GM23338 (cell line): ENCODE data around the gene BNC2. TPM values are rescaled to one million over a fixed set of nuclear protein-coding genes. Genes with fewer than 3 reads are reported as not detected.

Source experiments
- ATAC-seq: fragments of 200-7000 bp; cut with Tn5 transposase; 3 replicates; pipeline ENCODE4 v1.9.1; 2020
- DNase-seq: peaks from one replicate; pipeline ENCODE4 v3.0.0-alpha.2; 2015; ENCODE audit warnings: low spot score
- H2AFZ ChIP-seq: fragments of 200-600 bp; sonication (generic); 2 replicates; pipeline ENCODE4 v1.8.0; 2016; ENCODE audit warnings: antibody characterized with exemption, mild to moderate bottlenecking, moderate library complexity
- H3F3A ChIP-seq: fragments of 200-600 bp; sonication (generic); replicated peaks from 2 replicates; pipeline ENCODE4 v1.8.0; 2017; ENCODE audit warnings: antibody characterized with exemption, mixed run types, low read depth
- H3K27ac ChIP-seq: fragments of 200-600 bp; sonication (generic); 2 replicates; pipeline ENCODE4 v1.6.1; 2016; ENCODE audit warnings: low read depth
- H3K27me3 ChIP-seq: fragments of 200-600 bp; sonication (generic); 2 replicates; pipeline ENCODE4 v1.8.0; 2016; ENCODE audit warnings: mild to moderate bottlenecking, mixed run types, moderate library complexity; ENCODE audit not compliant: insufficient read depth
- H3K36me3 ChIP-seq: fragments of 200-600 bp; sonication (generic); 2 replicates; pipeline ENCODE4 v1.8.0; 2016; ENCODE audit warnings: mild to moderate bottlenecking; ENCODE audit not compliant: insufficient read depth
- H3K4me1 ChIP-seq: fragments of 200-600 bp; sonication (generic); 2 replicates; pipeline ENCODE4 v1.8.0; 2016; ENCODE audit warnings: mild to moderate bottlenecking, moderate library complexity; ENCODE audit not compliant: insufficient read depth
- H3K4me2 ChIP-seq: fragments of 200-600 bp; sonication (generic); 2 replicates; pipeline ENCODE4 v1.7.1; 2017; ENCODE audit warnings: mixed run types
- H3K4me3 ChIP-seq: fragments of 200-600 bp; sonication (generic); 2 replicates; pipeline ENCODE4 v1.6.1; 2016; ENCODE audit warnings: mixed run types
- H3K79me2 ChIP-seq: fragments of 200-600 bp; sonication (generic); replicated peaks from 2 replicates; pipeline ENCODE4 v1.8.0; 2017; ENCODE audit warnings: mild to moderate bottlenecking; ENCODE audit not compliant: insufficient read depth
- H3K9me2 ChIP-seq: fragments of 200-600 bp; sonication (generic); 2 replicates; pipeline ENCODE4 v1.8.0; 2017; ENCODE audit not compliant: insufficient read depth
- H4K20me1 ChIP-seq: fragments of 200-600 bp; sonication (generic); replicated peaks from 2 replicates; pipeline ENCODE4 v1.8.0; 2017; ENCODE audit warnings: mild to moderate bottlenecking; ENCODE audit not compliant: insufficient read depth
- H3K27ac Mint-ChIP-seq: 2 replicates; pipeline ENCODE4 v1.8.0; 2020; ENCODE audit warnings: inconsistent platforms, mild to moderate bottlenecking, moderate library complexity, mixed read lengths
- H3K27me3 Mint-ChIP-seq: 3 replicates; pipeline ENCODE4 v1.8.0; 2022; ENCODE audit warnings: low read depth, mild to moderate bottlenecking, moderate library complexity, mixed read lengths, inconsistent platforms; ENCODE audit not compliant: insufficient read depth, poor library complexity
- H3K36me3 Mint-ChIP-seq: 3 replicates; pipeline ENCODE4 v1.8.0; 2021; ENCODE audit warnings: low read depth, mild to moderate bottlenecking, inconsistent platforms, moderate library complexity, mixed read lengths
- H3K4me1 Mint-ChIP-seq: 3 replicates; pipeline ENCODE4 v1.8.0; 2020; ENCODE audit warnings: mild to moderate bottlenecking, inconsistent platforms, mixed read lengths
- H3K4me3 Mint-ChIP-seq: 3 replicates; pipeline ENCODE4 v1.8.0; 2021; ENCODE audit warnings: moderate library complexity, mild to moderate bottlenecking, inconsistent platforms, mixed read lengths
- H3K9me3 Mint-ChIP-seq: 3 replicates; pipeline ENCODE4 v1.8.0; 2020; ENCODE audit warnings: moderate library complexity, mild to moderate bottlenecking, inconsistent platforms, mixed read lengths
- CREB1 ChIP-seq: fragments of 250-450 bp; sonication (Bioruptor Pico); IDR thresholded peaks from 2 replicates; pipeline ENCODE4 v1.5.0; 2020; ENCODE audit warnings: low read depth, mild to moderate bottlenecking, moderate library complexity
- CTCF ChIP-seq, 2 experiments: fragments of 200-600 bp in 1 of 2; sonication (generic) in 1 of 2; conservative IDR thresholded peaks; 2 replicates each; pipeline versions ENCODE4 v1.5.1 to v1.6.1; 2016 to 2017; ENCODE audit warnings: antibody characterized with exemption in 2 of 2, low read depth in 2 of 2, mild to moderate bottlenecking in 2 of 2, moderate library complexity in 1 of 2
- ETS1 ChIP-seq: IDR thresholded peaks from 2 replicates; pipeline ENCODE4 v1.6.1; 2016; ENCODE audit warnings: antibody characterized with exemption
- EZH2 ChIP-seq: fragments of 200-600 bp; sonication (generic); IDR thresholded peaks from one replicate; pipeline ENCODE4 v1.8.0; 2017; ENCODE audit warnings: antibody characterized with exemption, mild to moderate bottlenecking, low read depth; ENCODE audit not compliant: unreplicated experiment
- EZH2phosphoT487 ChIP-seq: fragments of 200-600 bp; sonication (generic); IDR thresholded peaks from one replicate; pipeline ENCODE4 v1.8.1; 2018; ENCODE audit warnings: antibody characterized with exemption; ENCODE audit not compliant: unreplicated experiment
- JUNB ChIP-seq: IDR thresholded peaks from one replicate; pipeline ENCODE4 v1.6.1; 2016; ENCODE audit warnings: antibody characterized with exemption; ENCODE audit not compliant: unreplicated experiment
- NANOG ChIP-seq: IDR thresholded peaks from 2 replicates; pipeline ENCODE4 v1.6.1; 2016; ENCODE audit warnings: antibody characterized with exemption, borderline replicate concordance
- POLR2AphosphoS5 ChIP-seq: IDR thresholded peaks from 2 replicates; pipeline ENCODE4 v1.6.1; 2016; ENCODE audit warnings: antibody characterized with exemption, low read depth
- REST ChIP-seq: IDR thresholded peaks from one replicate; pipeline ENCODE4 v1.6.1; 2018; ENCODE audit warnings: antibody characterized with exemption; ENCODE audit not compliant: unreplicated experiment
- STAT1 ChIP-seq: IDR thresholded peaks from one replicate; pipeline ENCODE4 v1.6.1; 2016; ENCODE audit warnings: antibody characterized with exemption; ENCODE audit not compliant: unreplicated experiment
- ZNF114 ChIP-seq: fragments of 250-450 bp; sonication (Bioruptor Pico); IDR thresholded peaks from 2 replicates; pipeline ENCODE4 v1.5.0; 2020; ENCODE audit warnings: mild to moderate bottlenecking, moderate library complexity
- ZNF331 ChIP-seq: fragments of 250-450 bp; sonication (Bioruptor Pico); IDR thresholded peaks from 2 replicates; pipeline ENCODE4 v1.5.0; 2020; ENCODE audit warnings: low read depth, mild to moderate bottlenecking, moderate library complexity
- ZNF462 ChIP-seq: fragments of 250-450 bp; sonication (Bioruptor Pico); IDR thresholded peaks from 2 replicates; pipeline ENCODE4 v1.5.0; 2020; ENCODE audit warnings: mild to moderate bottlenecking, moderate library complexity
- polyA plus RNA-seq: library from polyadenylated mRNA; unstranded; fragments of >200 nt; fragmentation: Nextera tagmentation; extraction: Ambion mirVana; gene quantifications from 2 replicates; pipeline ENCODE4 v1.2.1, GENCODE V29; 2016
- total RNA-seq: library from RNA; depleted of rRNA; stranded (reverse); fragments of >200 nt; shearing (Covaris generic); gene quantifications from 2 replicates; pipeline ENCODE4 v1.2.3, GENCODE V29; 2014

Gene BNC2
- total and polyA plus RNA-seq, 2 experiments from 2014 or later = 12.7 to 13.2 TPM

GRCh38 chr9:16595227-16595626, 275.2 kb downstream of the BNC2 start:
- no peak for DNase-seq
- no peaks in the 10 kb centered on the region for H3K9me2 ChIP-seq
- no peaks in the 10 kb centered on the region for H3K27me3 ChIP-seq
- H3K27ac ChIP-seq = no peak overlapping the region
- H3K27me3 Mint-ChIP-seq = no peaks in the 10 kb centered on the region
- no peaks in the 10 kb centered on the region for H3K36me3 ChIP-seq
- H3K79me2 ChIP-seq = no peaks in the 10 kb centered on the region
- H3K4me1 ChIP-seq = peaks cover 7% of the 10 kb centered on the region; the same call in 1 of the 2 replicates
- no peak overlapping the region for H3K4me3 Mint-ChIP-seq
- H3K9me3 Mint-ChIP-seq = no peaks in the 10 kb centered on the region
- no peak overlapping the region for H2AFZ ChIP-seq
- no peak overlapping the region for H3K4me3 ChIP-seq
- H3K4me2 ChIP-seq = no peak overlapping the region
- no peaks in the 10 kb centered on the region for H4K20me1 ChIP-seq
- no peak for TF ChIP-seq ZNF114 (CRISPR knock-in tag)
- TF ChIP-seq EZH2 = no peak
- no peak for TF ChIP-seq JUNB
- TF ChIP-seq CREB1 = no peak
- TF ChIP-seq CTCF (conservative IDR thresholded peaks at IDR 0.05; ENCODE audit: low read depth in 2 of 2) = no peak
- TF ChIP-seq ZNF331 (CRISPR knock-in tag) = no peak
- TF ChIP-seq REST = no peak
- no peak for TF ChIP-seq POLR2AphosphoS5
- TF ChIP-seq ETS1 = no peak
- no peak for TF ChIP-seq EZH2phosphoT487
- TF ChIP-seq NANOG = no peak
- TF ChIP-seq ZNF462 (CRISPR knock-in tag) = no peak
- TF ChIP-seq STAT1 = no peak
- no peaks in the 10 kb centered on the region for H3F3A ChIP-seq
- no peak overlapping the region for H3K27ac Mint-ChIP-seq
- no peaks in the 10 kb centered on the region for H3K36me3 Mint-ChIP-seq
- peaks cover 32% of the 10 kb centered on the region; the same call in 2 of the 3 replicates for H3K4me1 Mint-ChIP-seq
- no peak for ATAC-seq
